GM12891 (cell line): ENCODE results near the gene EGFL7.

Experiments used
- POLR2A ChIP-seq: IDR thresholded peaks from 2 replicates; pipeline ENCODE4 v1.6.1; 2011; ENCODE audit warnings: low read depth, low read length, control low read depth
- POLR2AphosphoS5 ChIP-seq: IDR thresholded peaks from 2 replicates; pipeline ENCODE4 v1.6.1; 2011; ENCODE audit warnings: low read depth, low read length, control low read depth
- SPI1 ChIP-seq: IDR thresholded peaks from 2 replicates; pipeline ENCODE4 v1.6.1; 2011; ENCODE audit warnings: low read depth, low read length, control low read depth
- TAF1 ChIP-seq: IDR thresholded peaks from 2 replicates; pipeline ENCODE4 v1.6.1; 2011; ENCODE audit warnings: low read depth, low read length, control low read depth

GRCh38 chr9:136669791-136670464 lies 7.2 kb downstream of the EGFL7 start:
- TF ChIP-seq TAF1, result no peak
- TF ChIP-seq POLR2A, result no peak
- no peak for TF ChIP-seq POLR2AphosphoS5
- no peak for TF ChIP-seq SPI1
